ENCODE data around the gene ADAP1.

The ADAP1 gene

GRCh38 chr7:853366-854117, 100.9 kb downstream of the ADAP1 start:
- DNase-seq, result no peak

- DNase-seq, result no peak
Observed at GRCh38 chr7:851204-851603, 103.3 kb downstream of the ADAP1 start.

GRCh38 chr7:849781-850180, 104.7 kb downstream of the ADAP1 start:
- DNase-seq, result no peak

- no peak for DNase-seq
Observed at GRCh38 chr7:849145-849544, 105.3 kb downstream of the ADAP1 start.
